H1 (cell line): ENCODE measurements around the gene LY6G5C. TPM values are rescaled to one million over a fixed set of nuclear protein-coding genes. Genes with fewer than 3 reads are reported as not detected.

Experiments
- CTCF ChIA-PET: fragments of 300-600 bp; sonication (Branson Sonifier 250); formaldehyde crosslinking; loops from one replicate; lab custom pipeline; 2021; ENCODE audit not compliant: partially characterized antibody; lab: Charles Lee
- POLR2A ChIA-PET: fragments of 300-600 bp; sonication (Branson Sonifier 250); formaldehyde crosslinking; loops from one replicate; lab custom pipeline; 2021; ENCODE audit warnings: inconsistent platforms; ENCODE audit not compliant: partially characterized antibody; lab: Charles Lee
- DNase-seq, 2 experiments: peaks; one replicate each; pipeline versions ENCODE4 v3.0.0 to v3.0.0-alpha.2; 2010 to 2022; ENCODE audit warnings: low spot score in 2 of 2, low read depth in 1 of 2, mixed read lengths in 1 of 2
- FAIRE-seq: peaks from 2 replicates; lab custom pipeline; 2011; peaks lifted over from hg19 to GRCh38; lab: Jason Lieb, UNC
- H2AFZ ChIP-seq: 2 replicates; pipeline ENCODE4 v1.8.1; 2012; ENCODE audit warnings: low read length, inconsistent platforms
- H2AK5ac ChIP-seq: 2 replicates; pipeline ENCODE4 v1.6.1; 2013; ENCODE audit warnings: low read depth, low read length
- H2BK120ac ChIP-seq: replicated peaks from 2 replicates; pipeline ENCODE3; 2013; ENCODE audit warnings: low read depth, low read length, inconsistent platforms
- H2BK12ac ChIP-seq: 2 replicates; pipeline ENCODE4 v1.6.1; 2013; ENCODE audit warnings: low read depth, low read length
- H2BK15ac ChIP-seq: 2 replicates; pipeline ENCODE4 v1.6.1; 2013; ENCODE audit warnings: low read length
- H2BK20ac ChIP-seq: 2 replicates; pipeline ENCODE4 v1.6.1; 2013; ENCODE audit warnings: low read length
- H2BK5ac ChIP-seq: 2 replicates; pipeline ENCODE4 v1.6.1; 2013; ENCODE audit warnings: low read depth, low read length
- H3K14ac ChIP-seq: 2 replicates; pipeline ENCODE4 v1.6.1; 2013; ENCODE audit warnings: inconsistent platforms; ENCODE audit not compliant: insufficient read length
- H3K18ac ChIP-seq: 2 replicates; pipeline ENCODE4 v1.6.1; 2013; ENCODE audit warnings: low read length; ENCODE audit errors: extremely low read depth
- H3K23ac ChIP-seq: 2 replicates; pipeline ENCODE4 v1.6.1; 2013; ENCODE audit warnings: inconsistent platforms; ENCODE audit not compliant: insufficient read length
- H3K23me2 ChIP-seq: 2 replicates; pipeline ENCODE4 v1.6.1; 2013; ENCODE audit warnings: low read depth, low read length
- H3K27ac ChIP-seq: 2 replicates; pipeline ENCODE4 v1.6.1; 2011; ENCODE audit warnings: low read depth, low read length, inconsistent platforms
- H3K27me3 ChIP-seq, 4 experiments: replicated peaks in 1 of 4; 1 replicate in 1 of 4; 2 replicates in 3 of 4; pipeline versions ENCODE4 v1.6.1 to v1.8.1; 2011 to 2013; ENCODE audit warnings: low read length in 3 of 4, mild to moderate bottlenecking in 3 of 4, inconsistent platforms in 2 of 4, mixed read lengths in 2 of 4, moderate library complexity in 1 of 4; ENCODE audit not compliant: control insufficient read depth in 3 of 4, insufficient read depth in 3 of 4; ENCODE audit errors: extremely low read depth in 1 of 4
- H3K36me3 ChIP-seq, 4 experiments: 2 replicates each; pipeline versions ENCODE4 v1.6.1 to v1.8.1; 2011 to 2013; ENCODE audit warnings: mild to moderate bottlenecking in 4 of 4, low read length in 3 of 4, moderate library complexity in 2 of 4, control low read depth in 1 of 4, inconsistent platforms in 1 of 4; ENCODE audit not compliant: insufficient read depth in 4 of 4, control insufficient read depth in 2 of 4
- H3K4ac ChIP-seq: replicated peaks from 2 replicates; pipeline ENCODE3; 2013; ENCODE audit warnings: low read length, low read depth, mixed read lengths, inconsistent platforms; ENCODE audit not compliant: insufficient read length
- H3K4me1 ChIP-seq, 4 experiments: replicated peaks in 1 of 4; 1 replicate in 1 of 4; 2 replicates in 3 of 4; pipeline versions ENCODE4 v1.6.1 to v1.8.1; 2011 to 2013; ENCODE audit warnings: low read length in 3 of 4, inconsistent platforms in 2 of 4, mixed read lengths in 1 of 4; ENCODE audit not compliant: insufficient read depth in 4 of 4, control insufficient read depth in 3 of 4
- H3K4me2 ChIP-seq, 2 experiments: 2 replicates each; pipeline versions ENCODE4 v1.6.1 to v1.8.1; 2011 to 2013; ENCODE audit warnings: low read depth in 2 of 2, low read length in 2 of 2, control low read depth in 1 of 2, inconsistent platforms in 1 of 2, mild to moderate bottlenecking in 1 of 2; ENCODE audit not compliant: insufficient read depth in 1 of 2
- H3K4me3 ChIP-seq, 4 experiments: fragments of 200-600, 300-600 bp in 1 of 4; sonication (generic), shearing (Covaris generic), sonication (Bioruptor Twin) in 1 of 4; 2 replicates each; pipeline versions ENCODE4 v1.5.1 to v1.8.1; 2011 to 2016; ENCODE audit warnings: low read length in 4 of 4, low read depth in 3 of 4, control low read depth in 2 of 4, inconsistent platforms in 2 of 4, mild to moderate bottlenecking in 2 of 4, mixed read lengths in 1 of 4, moderate library complexity in 1 of 4; ENCODE audit not compliant: insufficient read depth in 2 of 4; ENCODE audit errors: extremely low read depth in 1 of 4
- H3K56ac ChIP-seq: replicated peaks from 2 replicates; pipeline ENCODE3; 2013; ENCODE audit warnings: low read depth, mild to moderate bottlenecking, mixed read lengths, low read length, inconsistent platforms; ENCODE audit not compliant: insufficient read length
- H3K79me1 ChIP-seq: 2 replicates; pipeline ENCODE4 v1.6.1; 2013; ENCODE audit warnings: low read depth, low read length, control low read depth
- H3K79me2 ChIP-seq, 2 experiments: 2 replicates each; pipeline versions ENCODE4 v1.6.1 to v1.8.1; 2012 to 2013; ENCODE audit warnings: low read length in 2 of 2, mild to moderate bottlenecking in 2 of 2, inconsistent platforms in 1 of 2; ENCODE audit not compliant: insufficient read depth in 2 of 2, control insufficient read depth in 1 of 2
- H3K9ac ChIP-seq, 4 experiments: replicated peaks in 1 of 4; 1 replicate in 1 of 4; 2 replicates in 3 of 4; pipeline versions ENCODE4 v1.6.1 to v1.8.1; 2011 to 2013; ENCODE audit warnings: low read depth in 3 of 4, low read length in 3 of 4, control low read depth in 2 of 4, mild to moderate bottlenecking in 2 of 4, moderate library complexity in 2 of 4, inconsistent platforms in 1 of 4; ENCODE audit errors: extremely low read depth in 1 of 4
- H3K9me3 ChIP-seq, 2 experiments: 2 replicates each; pipeline versions ENCODE4 v1.6.1 to v1.8.1; 2012 to 2013; ENCODE audit warnings: mild to moderate bottlenecking in 2 of 2, moderate library complexity in 2 of 2, control low read depth in 1 of 2, inconsistent platforms in 1 of 2, low read depth in 1 of 2, low read length in 1 of 2, mixed read lengths in 1 of 2; ENCODE audit not compliant: insufficient read depth in 2 of 2
- H4K20me1 ChIP-seq, 2 experiments: replicated peaks in 1 of 2; 2 replicates each; pipeline versions ENCODE3 to v1.8.1; 2011 to 2013; ENCODE audit warnings: inconsistent platforms in 2 of 2, low read length in 2 of 2, mild to moderate bottlenecking in 1 of 2; ENCODE audit not compliant: insufficient read depth in 2 of 2, control insufficient read depth in 1 of 2
- H4K5ac ChIP-seq: 2 replicates; pipeline ENCODE4 v1.6.1; 2013; ENCODE audit warnings: low read length, low read depth, mixed read lengths, inconsistent platforms; ENCODE audit not compliant: insufficient read length
- H4K8ac ChIP-seq: 2 replicates; pipeline ENCODE4 v1.8.0; 2013; ENCODE audit warnings: mild to moderate bottlenecking, moderate library complexity, low read length, inconsistent platforms; ENCODE audit not compliant: insufficient read depth; ENCODE audit errors: extremely low read depth
- H4K91ac ChIP-seq: replicated peaks from 2 replicates; pipeline ENCODE3; 2013; ENCODE audit warnings: low read length, mixed read lengths, inconsistent platforms; ENCODE audit not compliant: insufficient read length
- CEBPB ChIP-seq: IDR thresholded peaks from 2 replicates; pipeline ENCODE4 v1.6.1; 2012; ENCODE audit warnings: low read depth, low read length
- EP300 ChIP-seq, 2 experiments: IDR thresholded peaks; 1 replicate in 1 of 2; 2 replicates in 1 of 2; pipeline ENCODE4 v1.6.1; 2011 to 2012; ENCODE audit warnings: low read depth in 2 of 2, low read length in 2 of 2, mild to moderate bottlenecking in 2 of 2, borderline replicate concordance in 1 of 2, inconsistent platforms in 1 of 2, moderate library complexity in 1 of 2
- EZH2 ChIP-seq: fragments of 200-600 bp; sonication (generic); IDR thresholded peaks from 2 replicates; pipeline ENCODE4 v1.7.1; 2012; ENCODE audit warnings: low read depth, mild to moderate bottlenecking, moderate library complexity, low read length, inconsistent platforms; ENCODE audit not compliant: severe bottlenecking
- FOSL1 ChIP-seq: IDR thresholded peaks from 2 replicates; pipeline ENCODE4 v1.6.1; 2011; ENCODE audit warnings: mild to moderate bottlenecking, low read depth, low read length, moderate library complexity; ENCODE audit not compliant: insufficient read depth
- GTF2F1 ChIP-seq: IDR thresholded peaks from 2 replicates; pipeline ENCODE4 v1.6.1; 2012; ENCODE audit warnings: low read depth, low read length, improper control_type of control experiment, borderline replicate concordance
- PHF8 ChIP-seq: fragments of 200-600 bp; sonication (generic); conservative IDR thresholded peaks from 2 replicates; pipeline ENCODE4 v1.7.1; 2012; ENCODE audit warnings: low read depth, mild to moderate bottlenecking, inconsistent platforms, low read length, moderate library complexity
- SIN3A ChIP-seq, 2 experiments: IDR thresholded peaks in 1 of 2; conservative IDR thresholded peaks in 1 of 2; 2 replicates each; pipeline ENCODE4 v1.6.1; 2011 to 2012; ENCODE audit warnings: low read length in 2 of 2, improper control_type of control experiment in 1 of 2, low read depth in 1 of 2, mild to moderate bottlenecking in 1 of 2
- USF2 ChIP-seq: IDR thresholded peaks from 2 replicates; pipeline ENCODE4 v1.6.1; 2011; ENCODE audit warnings: low read length, improper control_type of control experiment
- YY1 ChIP-seq: IDR thresholded peaks from 2 replicates; pipeline ENCODE4 v1.6.1; 2011; ENCODE audit warnings: low read depth, mild to moderate bottlenecking, low read length
- WGBS, 2 experiments: shearing (Covaris generic) in 1 of 2; methylation state at CpG; one replicate each; pipeline versions ENCODE4 v1.1.6 to v1.1.7; 2013 to 2015; ENCODE audit warnings: low lambda C conversion rate in 2 of 2, mixed read lengths in 2 of 2, inconsistent platforms in 1 of 2, low coverage in 1 of 2, missing lambda C conversion rate in 1 of 2; ENCODE audit not compliant: insufficient replicate concordance in 2 of 2, insufficient coverage in 1 of 2, insufficient read length in 1 of 2; ENCODE audit errors: extremely low coverage in 1 of 2, missing lambda C conversion rate in 1 of 2; 5-methylcytosine and 5-hydroxymethylcytosine counted together
- polyA plus RNA-seq, 7 experiments: library from polyadenylated mRNA; depleted of rRNA in 3 of 7; stranded (reverse) in 5 of 7; unstranded in 2 of 7; fragments of >200 nt in 5 of 7; fragments of 200-250 nt in 2 of 7; gene quantifications; 1 replicate in 5 of 7; 2 replicates in 1 of 7; 4 replicates in 1 of 7; pipeline versions ENCODE4 v1.2.1 to v1.2.3, GENCODE V29; 2011 to 2013; ENCODE audit warnings: missing spikeins in 2 of 7, mixed read lengths in 2 of 7
- total RNA-seq: library from RNA; stranded (reverse); fragmentation: NEBNext Ultra II Directional; extraction: Animal tissue kit (Norgen Biotek cat#: 25700); gene quantifications from 2 replicates; pipeline ENCODE4 v1.2.1, GENCODE V29; 2021

LY6G5C gene
- total and polyA plus RNA-seq, 2 of the 8 experiments (the other 6 are each of a cell fraction or from before 2014, with no cell fraction given) = 1.1 to 1.8 TPM

GRCh38 chr6:31663126-31663960 lies 17.5 kb downstream of the LY6G5C start:
- Histone ChIP-seq H3K4ac (no peak overlapping the region), H3K27me3 (no peaks in the 10 kb centered on the region), H3K79me1 (peaks cover 12% of the 10 kb centered on the region), H3K9ac (peak overlapping the region in 1 of 4 experiments; percentile 95; a peak in 3 of 7 replicates), H3K27ac (no peak overlapping the region), H3K4me2 (peak overlapping the region; percentile 74 to 82), H3K4me1 (peaks cover 0 to 19% (median 5%) of the 10 kb centered on the region in 4 experiments; a peak in 5 of 7 replicates), H3K14ac (no peak overlapping the region), H3K56ac (no peak overlapping the region), H4K20me1 (peaks cover 5 to 7% of the 10 kb centered on the region in 2 experiments), H3K23ac (no peak overlapping the region), H2BK12ac (no peak overlapping the region), H4K8ac (no peak overlapping the region), H3K79me2 (peaks cover 0 to 57% of the 10 kb centered on the region in 2 experiments; a peak in 3 of 4 replicates), H4K91ac (no peak overlapping the region), H4K5ac (no peak overlapping the region), H2AK5ac (no peak overlapping the region), H2BK120ac (no peak overlapping the region), H3K36me3 (peaks cover 15 to 30% (median 20%) of the 10 kb centered on the region in 4 experiments), H2AFZ (no peak overlapping the region), H2BK5ac (no peak overlapping the region), H3K23me2 (peaks cover 12% of the 10 kb centered on the region), H3K4me3 (peak overlapping the region in 3 of 4 experiments; percentile 28 to 94 (median 42); a peak in 5 of 8 replicates), H2BK15ac (no peak overlapping the region), H2BK20ac (no peak overlapping the region), H3K9me3 (no peaks in the 10 kb centered on the region), H3K18ac (no peak overlapping the region)
- ChIA-PET POLR2A (interaction anchor here (0.6 to 25.5 kb wide), 22 partner anchors 10 to 281 kb away, joined by 3 to 883 read pairs (median 6); partner anchors contain the start of genes ABHD16A, AIF1, APOM and BAG6), CTCF (interaction anchor here (0.6 to 3.8 kb wide), 15 partner anchors 10 to 289 kb away, joined by 3 to 38 read pairs (median 5); partner anchors contain the start of genes APOM, BAG6 and LSM2)
- WGBS, 2 experiments = 90% methylated on average over 9 of the region's 9 CpGs; no CpG with 5 or more reads in 1 of the 2 experiments
- DNase-seq = no peak
- FAIRE-seq = no peak
- no peak for TF ChIP-seq EZH2
- TF ChIP-seq PHF8 = no peak
- no peak for TF ChIP-seq GTF2F1
- no peak for TF ChIP-seq EP300 (IDR thresholded peaks at IDR 0.05; ENCODE audit: borderline replicate concordance in 1 of 2, low read depth in 2 of 2, low read length in 2 of 2)
- no peak for TF ChIP-seq CEBPB
- no peak for TF ChIP-seq FOSL1
- no peak for TF ChIP-seq YY1
- no peak for TF ChIP-seq SIN3A (conservative IDR thresholded peaks at IDR 0.05 in 1 of 2, IDR thresholded peaks at IDR 0.05 in 1 of 2; ENCODE audit: low read depth in 1 of 2, low read length in 2 of 2)
- TF ChIP-seq USF2 = no peak
